Measurements from ENCODE around the gene MAN2B2. TPM values are rescaled to one million over a fixed set of nuclear protein-coding genes. Genes with fewer than 3 reads are reported as not detected.

Gene MAN2B2
- total RNA-seq, 1 experiment from 2014 or later: 5.9 TPM

GRCh38 chr4:6610856-6611430 lies 36.0 kb downstream of the MAN2B2 start:
- TF ChIP-seq CTCF (conservative IDR thresholded peaks at IDR 0.05): no peak
- WGBS (ENCODE audit: extremely low coverage, insufficient read length, low lambda C conversion rate): no CpG with 5 or more reads among the region's 24 CpGs

More at GRCh38 chr4:6610856-6611430, 36.0 kb downstream of the MAN2B2 start:
- Histone ChIP-seq H3K23ac (ENCODE audit: insufficient read length, low read depth, low read length) (no peak overlapping the region), H3K4ac (ENCODE audit: low read depth, low read length) (no peak overlapping the region), H3K18ac (ENCODE audit: insufficient read length, low read depth, low read length) (no peak overlapping the region), H2BK20ac (ENCODE audit: low read depth, low read length, poor library complexity, severe bottlenecking) (no peak overlapping the region), H2AK5ac (ENCODE audit: insufficient read length, low read length) (no peak overlapping the region), H3K79me1 (ENCODE audit: insufficient read depth, low read depth, low read length, poor library complexity, severe bottlenecking) (no peaks in the 10 kb centered on the region), H3K9ac (ENCODE audit: extremely low read depth, insufficient read length, low read length) (no peak overlapping the region), H4K91ac (ENCODE audit: insufficient read length, low read depth, low read length) (no peak overlapping the region), H2BK12ac (ENCODE audit: insufficient read length, low read depth, low read length) (no peak overlapping the region), H2BK15ac (ENCODE audit: low read depth, low read length) (no peak overlapping the region), H3K56ac (ENCODE audit: insufficient read length, low read depth, low read length) (no peak overlapping the region), H3K4me1 (ENCODE audit: insufficient read depth, low read length) (no peaks in the 10 kb centered on the region), H4K20me1 (ENCODE audit: control insufficient read depth, insufficient read depth, insufficient read length) (no peaks in the 10 kb centered on the region), H4K8ac (replicated peaks; ENCODE audit: insufficient read length, low read depth, low read length) (no peak overlapping the region), H3K27ac (ENCODE audit: insufficient read length, low read depth, low read length) (no peak overlapping the region), H3K4me2 (ENCODE audit: insufficient read depth, insufficient read length, low read length) (no peak overlapping the region), H3T11ph (ENCODE audit: low read length) (no peak overlapping the region), H3K23me2 (ENCODE audit: insufficient read length, low read depth, low read length, poor library complexity, severe bottlenecking) (no peaks in the 10 kb centered on the region), H2AFZ (ENCODE audit: low read length) (no peak overlapping the region), H3K14ac (ENCODE audit: insufficient read depth, low read length) (no peak overlapping the region; the same call in 1 of the 2 replicates), H3K9me3 (ENCODE audit: control insufficient read depth, low read depth, low read length) (no peaks in the 10 kb centered on the region), H3K79me2 (ENCODE audit: insufficient read depth, low read length) (no peaks in the 10 kb centered on the region), H3K27me3 (ENCODE audit: insufficient read depth, low read length) (no peaks in the 10 kb centered on the region; the same call in 1 of the 2 replicates), H2BK120ac (ENCODE audit: low read depth, low read length, poor library complexity, severe bottlenecking) (no peak overlapping the region), H4K5ac (ENCODE audit: insufficient read length, low read depth, low read length) (no peak overlapping the region), H2BK5ac (ENCODE audit: insufficient read length, low read length) (no peak overlapping the region)
- Mint-ChIP-seq H3K27ac (no peak overlapping the region), H3K36me3 (ENCODE audit: insufficient read depth in 1 of 3, low read depth in 3 of 3) (peaks cover 2 to 20% (median 14%) of the 10 kb centered on the region in 3 experiments; a peak in 6 of 7 replicates), H3K4me3 (no peak overlapping the region), H3K27me3 (ENCODE audit: low read depth) (no peaks in the 10 kb centered on the region), H3K4me1 (peaks cover 0 to 5% of the 10 kb centered on the region in 2 experiments; a peak in 1 of 4 replicates), H3K9me3 (no peaks in the 10 kb centered on the region; a peak in 1 of 5 replicates)
- DNase-seq: no peak

Data from H9 (cell line).